Measurements from ENCODE around the gene COPS2.
"Not testable (repeated sequence)": the region's sequence is repeated elsewhere in the genome, so short reads cannot be mapped to it uniquely, and the experiment has no call there.

Gene COPS2

DNA sequence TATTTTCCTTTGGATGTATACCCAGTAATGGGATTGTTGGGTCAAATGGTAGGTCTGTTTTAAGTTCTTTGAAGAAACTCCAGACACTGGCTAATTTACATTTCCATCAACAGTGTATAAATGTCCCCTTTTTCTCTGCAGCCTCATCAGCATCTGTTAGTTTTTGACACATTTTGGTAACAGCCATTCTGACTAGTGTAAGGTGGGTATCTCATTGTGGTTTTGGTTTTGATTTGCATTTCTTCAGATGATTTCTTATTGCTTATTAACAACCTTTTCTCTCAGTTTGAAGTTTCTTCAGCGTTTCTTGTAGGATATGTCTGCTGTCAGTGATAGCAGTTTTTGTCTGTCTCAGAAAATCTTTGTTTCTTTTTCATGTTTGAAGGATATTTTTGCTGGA lies 30.1 kb upstream of the COPS2 start:
- DNase-seq (ENCODE audit: low read depth in 1 of 2, low spot score in 1 of 2) = no peak
- H3K4me3 ChIP-seq (replicated peaks; ENCODE audit: insufficient read depth, low read length) = no peak overlapping the region
- no peaks in the 10 kb centered on the region for H3K27me3 ChIP-seq (ENCODE audit: insufficient read depth, poor library complexity, severe bottlenecking)
- TF ChIP-seq, protein P1, sequence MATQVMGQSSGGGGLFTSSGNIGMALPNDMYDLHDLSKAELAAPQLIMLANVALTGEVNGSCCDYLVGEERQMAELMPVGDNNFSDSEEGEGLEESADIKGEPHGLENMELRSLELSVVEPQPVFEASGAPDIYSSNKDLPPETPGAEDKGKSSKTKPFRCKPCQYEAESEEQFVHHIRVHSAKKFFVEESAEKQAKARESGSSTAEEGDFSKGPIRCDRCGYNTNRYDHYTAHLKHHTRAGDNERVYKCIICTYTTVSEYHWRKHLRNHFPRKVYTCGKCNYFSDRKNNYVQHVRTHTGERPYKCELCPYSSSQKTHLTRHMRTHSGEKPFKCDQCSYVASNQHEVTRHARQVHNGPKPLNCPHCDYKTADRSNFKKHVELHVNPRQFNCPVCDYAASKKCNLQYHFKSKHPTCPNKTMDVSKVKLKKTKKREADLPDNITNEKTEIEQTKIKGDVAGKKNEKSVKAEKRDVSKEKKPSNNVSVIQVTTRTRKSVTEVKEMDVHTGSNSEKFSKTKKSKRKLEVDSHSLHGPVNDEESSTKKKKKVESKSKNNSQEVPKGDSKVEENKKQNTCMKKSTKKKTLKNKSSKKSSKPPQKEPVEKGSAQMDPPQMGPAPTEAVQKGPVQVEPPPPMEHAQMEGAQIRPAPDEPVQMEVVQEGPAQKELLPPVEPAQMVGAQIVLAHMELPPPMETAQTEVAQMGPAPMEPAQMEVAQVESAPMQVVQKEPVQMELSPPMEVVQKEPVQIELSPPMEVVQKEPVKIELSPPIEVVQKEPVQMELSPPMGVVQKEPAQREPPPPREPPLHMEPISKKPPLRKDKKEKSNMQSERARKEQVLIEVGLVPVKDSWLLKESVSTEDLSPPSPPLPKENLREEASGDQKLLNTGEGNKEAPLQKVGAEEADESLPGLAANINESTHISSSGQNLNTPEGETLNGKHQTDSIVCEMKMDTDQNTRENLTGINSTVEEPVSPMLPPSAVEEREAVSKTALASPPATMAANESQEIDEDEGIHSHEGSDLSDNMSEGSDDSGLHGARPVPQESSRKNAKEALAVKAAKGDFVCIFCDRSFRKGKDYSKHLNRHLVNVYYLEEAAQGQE (IDR thresholded peaks at IDR 0.05; ENCODE audit: insufficient replicate concordance, low read depth) = no peak
- TF ChIP-seq SPI1 (IDR thresholded peaks at IDR 0.05; ENCODE audit: borderline replicate concordance, low read depth) (no peak), GABPA (IDR thresholded peaks at IDR 0.05; ENCODE audit: low read depth) (no peak), POLR2AphosphoS5 (IDR thresholded peaks at IDR 0.05; ENCODE audit: low read depth) (no peak)
- TF ChIP-seq, protein P2, sequence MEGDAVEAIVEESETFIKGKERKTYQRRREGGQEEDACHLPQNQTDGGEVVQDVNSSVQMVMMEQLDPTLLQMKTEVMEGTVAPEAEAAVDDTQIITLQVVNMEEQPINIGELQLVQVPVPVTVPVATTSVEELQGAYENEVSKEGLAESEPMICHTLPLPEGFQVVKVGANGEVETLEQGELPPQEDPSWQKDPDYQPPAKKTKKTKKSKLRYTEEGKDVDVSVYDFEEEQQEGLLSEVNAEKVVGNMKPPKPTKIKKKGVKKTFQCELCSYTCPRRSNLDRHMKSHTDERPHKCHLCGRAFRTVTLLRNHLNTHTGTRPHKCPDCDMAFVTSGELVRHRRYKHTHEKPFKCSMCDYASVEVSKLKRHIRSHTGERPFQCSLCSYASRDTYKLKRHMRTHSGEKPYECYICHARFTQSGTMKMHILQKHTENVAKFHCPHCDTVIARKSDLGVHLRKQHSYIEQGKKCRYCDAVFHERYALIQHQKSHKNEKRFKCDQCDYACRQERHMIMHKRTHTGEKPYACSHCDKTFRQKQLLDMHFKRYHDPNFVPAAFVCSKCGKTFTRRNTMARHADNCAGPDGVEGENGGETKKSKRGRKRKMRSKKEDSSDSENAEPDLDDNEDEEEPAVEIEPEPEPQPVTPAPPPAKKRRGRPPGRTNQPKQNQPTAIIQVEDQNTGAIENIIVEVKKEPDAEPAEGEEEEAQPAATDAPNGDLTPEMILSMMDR (IDR thresholded peaks at IDR 0.05; ENCODE audit: insufficient read depth, low read length) = no peak
- no peak overlapping the region for H3K27ac ChIP-seq (replicated peaks)

DNA sequence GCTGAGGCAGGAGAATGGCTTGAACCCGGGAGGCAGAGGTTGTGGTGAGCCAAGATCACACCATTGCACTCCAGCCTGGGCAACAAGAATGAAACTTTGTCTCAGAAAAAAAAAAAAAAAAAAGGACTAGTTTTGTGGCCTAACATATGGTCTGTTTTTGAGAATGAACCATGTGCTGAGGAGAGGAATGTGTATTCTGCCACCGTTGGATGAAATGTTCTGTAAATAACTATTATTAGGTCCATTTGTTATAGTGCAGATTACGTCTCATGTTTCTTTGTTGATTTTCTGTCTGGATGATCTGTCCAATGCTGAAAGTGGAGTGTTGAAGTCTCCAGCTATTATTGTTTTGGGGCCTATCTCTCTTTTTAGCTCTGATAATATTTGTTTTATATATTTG lies 28.3 kb upstream of the COPS2 start:
- not testable (repeated sequence) for DNase-seq (ENCODE audit: low read depth in 1 of 2, low spot score in 1 of 2); H3K27ac ChIP-seq (replicated peaks); H3K27me3 ChIP-seq (ENCODE audit: insufficient read depth, poor library complexity, severe bottlenecking); H3K4me3 ChIP-seq (replicated peaks; ENCODE audit: insufficient read depth, low read length)

DNA sequence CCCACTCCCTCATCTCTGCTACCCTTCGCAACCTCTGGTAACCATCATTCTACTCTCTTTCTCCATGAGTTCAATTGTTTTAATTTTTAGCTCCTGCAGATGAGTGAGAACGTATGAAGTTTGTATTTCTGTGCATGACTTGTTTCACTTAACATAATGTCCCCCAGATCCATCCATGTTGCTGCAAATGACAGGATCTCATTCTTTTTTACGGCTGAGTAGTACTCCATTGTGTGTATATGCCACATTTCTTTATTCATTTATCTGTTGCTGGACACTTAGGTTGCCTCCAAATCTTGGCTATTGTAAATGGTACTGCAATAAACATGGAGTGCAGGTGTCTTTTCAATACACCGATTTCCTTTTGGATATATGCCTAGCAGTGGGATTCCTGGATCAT lies 26.7 kb upstream of the COPS2 start:
- no peak for DNase-seq (ENCODE audit: low read depth in 1 of 2, low spot score in 1 of 2)
- H3K27me3 ChIP-seq (ENCODE audit: insufficient read depth, poor library complexity, severe bottlenecking) = no peaks in the 10 kb centered on the region
- TF ChIP-seq SPI1 (IDR thresholded peaks at IDR 0.05; ENCODE audit: borderline replicate concordance, low read depth) = no peak
- no peak overlapping the region for H3K27ac ChIP-seq (replicated peaks)
- H3K4me3 ChIP-seq (replicated peaks; ENCODE audit: insufficient read depth, low read length) = no peak overlapping the region

DNA sequence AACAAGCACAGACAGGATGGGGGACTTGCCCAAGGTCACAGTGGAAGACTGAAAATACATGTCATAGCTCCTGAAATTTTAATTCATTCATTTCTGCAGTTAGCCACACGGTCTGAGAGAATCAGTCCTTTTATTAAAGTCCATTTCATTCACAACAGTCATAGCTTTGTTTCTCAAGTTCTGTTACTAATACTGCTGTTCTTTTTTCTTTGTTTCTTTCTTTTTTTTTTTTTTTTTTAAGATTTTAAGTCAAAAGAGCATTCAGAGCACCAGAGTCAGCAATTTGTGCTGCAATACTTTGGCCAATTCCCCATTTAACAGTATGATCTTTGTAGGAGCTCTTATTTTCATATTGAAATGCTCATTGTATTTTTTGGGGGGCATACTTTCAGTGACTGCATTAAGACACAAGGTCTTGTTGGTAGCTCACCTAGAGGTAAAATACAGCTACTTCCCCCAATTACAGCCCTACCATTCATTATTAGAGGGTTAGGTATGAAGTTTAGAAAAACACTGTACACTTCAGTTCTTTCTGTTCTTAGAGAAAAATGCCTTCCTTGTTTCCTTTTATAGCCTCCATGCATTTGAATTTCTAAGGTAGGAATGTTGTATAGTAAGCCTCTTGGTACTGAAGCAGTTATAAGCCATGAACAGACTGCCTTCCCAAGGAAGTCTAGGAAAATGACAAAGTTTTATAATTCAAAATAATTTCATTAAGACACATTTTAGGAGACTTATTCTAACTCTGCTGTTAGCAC lies 24.2 kb upstream of the COPS2 start:
- no peak overlapping the region for H3K27ac ChIP-seq (replicated peaks)
- DNase-seq (ENCODE audit: low read depth in 1 of 2, low spot score in 1 of 2) = no peak
- TF ChIP-seq, protein P2 (IDR thresholded peaks at IDR 0.05; ENCODE audit: insufficient read depth, low read length) = no peak
- no peak for TF ChIP-seq POLR2AphosphoS5 (IDR thresholded peaks at IDR 0.05; ENCODE audit: low read depth)
- no peak for TF ChIP-seq SPI1 (IDR thresholded peaks at IDR 0.05; ENCODE audit: borderline replicate concordance, low read depth)
- TF ChIP-seq GABPA (IDR thresholded peaks at IDR 0.05; ENCODE audit: low read depth) = no peak
- TF ChIP-seq, protein P1 (IDR thresholded peaks at IDR 0.05; ENCODE audit: insufficient replicate concordance, low read depth) = no peak
- H3K4me3 ChIP-seq (replicated peaks; ENCODE audit: insufficient read depth, low read length) = no peak overlapping the region
- no peaks in the 10 kb centered on the region for H3K27me3 ChIP-seq (ENCODE audit: insufficient read depth, poor library complexity, severe bottlenecking)

DNA sequence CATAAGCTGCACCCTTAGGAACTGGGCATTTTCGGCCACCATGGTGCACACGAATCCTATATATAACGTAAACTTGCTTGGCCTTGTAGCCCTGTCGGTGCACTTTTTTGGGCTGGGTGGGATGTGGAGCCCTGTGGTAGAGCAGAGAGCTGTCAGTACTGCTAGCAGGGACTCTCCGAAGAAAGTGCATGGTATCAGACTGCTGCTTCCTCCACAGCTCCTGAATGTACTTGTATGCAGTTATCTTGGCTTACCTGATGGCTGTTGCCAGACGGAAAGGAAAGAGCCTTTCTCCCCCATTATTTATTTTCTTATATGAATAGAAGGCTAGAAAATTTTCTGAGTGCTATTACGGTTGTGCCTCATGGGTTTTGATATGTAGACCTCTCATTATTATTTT lies 23.1 kb upstream of the COPS2 start:
- Histone ChIP-seq H3K27me3 (ENCODE audit: insufficient read depth, poor library complexity, severe bottlenecking) (no peaks in the 10 kb centered on the region), H3K4me3 (replicated peaks; ENCODE audit: insufficient read depth, low read length) (no peak overlapping the region), H3K27ac (replicated peaks) (no peak overlapping the region)
- DNase-seq (ENCODE audit: low read depth in 1 of 2, low spot score in 1 of 2) = no peak
- TF ChIP-seq, protein P1 (IDR thresholded peaks at IDR 0.05; ENCODE audit: insufficient replicate concordance, low read depth) = no peak
- TF ChIP-seq, protein P2 (IDR thresholded peaks at IDR 0.05; ENCODE audit: insufficient read depth, low read length) = no peak
- TF ChIP-seq POLR2AphosphoS5 (IDR thresholded peaks at IDR 0.05; ENCODE audit: low read depth) (no peak), GABPA (IDR thresholded peaks at IDR 0.05; ENCODE audit: low read depth) (no peak), SPI1 (IDR thresholded peaks at IDR 0.05; ENCODE audit: borderline replicate concordance, low read depth) (no peak)
